Parathyroid adenoma (tissue), 2 donors: Measurements from ENCODE around the gene FAM83G.

Experiments used
- H2AFZ ChIP-seq: fragments of 300-600 bp; sonication (generic); one replicate; pipeline ENCODE4 v1.7.0; 2017; ENCODE audit warnings: antibody characterized with exemption, mild to moderate bottlenecking
- H3K27ac ChIP-seq: fragments of 300-600 bp; sonication (generic); one replicate; pipeline ENCODE4 v1.7.0; 2017
- H3K27me3 ChIP-seq: fragments of 300-600 bp; sonication (generic); one replicate; pipeline ENCODE4 v1.7.0; 2017; ENCODE audit warnings: low read length; ENCODE audit not compliant: control insufficient read depth, insufficient read depth
- H3K36me3 ChIP-seq: fragments of 300-600 bp; sonication (generic); one replicate; pipeline ENCODE4 v1.7.0; 2017; ENCODE audit warnings: low read length; ENCODE audit not compliant: control insufficient read depth, insufficient read depth
- H3K4me1 ChIP-seq: fragments of 300-600 bp; sonication (generic); one replicate; pipeline ENCODE4 v1.7.0; 2017; ENCODE audit warnings: control low read depth
- H3K4me2 ChIP-seq: fragments of 300-600 bp; sonication (generic); one replicate; pipeline ENCODE4 v1.7.0; 2017; ENCODE audit warnings: low read length
- H3K4me3 ChIP-seq: fragments of 300-600 bp; sonication (generic); one replicate; pipeline ENCODE4 v1.7.0; 2017; ENCODE audit warnings: low read depth, low read length
- H3K79me2 ChIP-seq: fragments of 300-600 bp; sonication (generic); one replicate; pipeline ENCODE4 v1.7.0; 2017; ENCODE audit warnings: control low read depth
- H3K9ac ChIP-seq: fragments of 300-600 bp; sonication (generic); one replicate; pipeline ENCODE4 v1.7.0; 2017; ENCODE audit warnings: mild to moderate bottlenecking
- H3K9me3 ChIP-seq: fragments of 300-600 bp; sonication (generic); one replicate; pipeline ENCODE4 v1.7.0; 2017; ENCODE audit warnings: low read length; ENCODE audit not compliant: control insufficient read depth
- TF ChIP-seq, protein P1 (sequence below): fragments of 300-600 bp; sonication (generic); IDR thresholded peaks from one replicate; pipeline ENCODE4 v1.7.0; 2017; ENCODE audit warnings: antibody characterized with exemption, mild to moderate bottlenecking
- donor health status: primary hyperparathyroidism.

Gene FAM83G

GRCh38 chr17:18978655-18979054, 25.9 kb downstream of the FAM83G start:
- Histone ChIP-seq H3K4me2 (no peak overlapping the region), H3K9me3 (no peaks in the 10 kb centered on the region), H3K27me3 (no peaks in the 10 kb centered on the region), H3K4me1 (no peaks in the 10 kb centered on the region), H3K4me3 (no peak overlapping the region), H2AFZ (no peak overlapping the region), H3K9ac (no peak overlapping the region), H3K36me3 (no peaks in the 10 kb centered on the region), H3K27ac (no peak overlapping the region), H3K79me2 (no peaks in the 10 kb centered on the region)
- TF ChIP-seq, protein P1, sequence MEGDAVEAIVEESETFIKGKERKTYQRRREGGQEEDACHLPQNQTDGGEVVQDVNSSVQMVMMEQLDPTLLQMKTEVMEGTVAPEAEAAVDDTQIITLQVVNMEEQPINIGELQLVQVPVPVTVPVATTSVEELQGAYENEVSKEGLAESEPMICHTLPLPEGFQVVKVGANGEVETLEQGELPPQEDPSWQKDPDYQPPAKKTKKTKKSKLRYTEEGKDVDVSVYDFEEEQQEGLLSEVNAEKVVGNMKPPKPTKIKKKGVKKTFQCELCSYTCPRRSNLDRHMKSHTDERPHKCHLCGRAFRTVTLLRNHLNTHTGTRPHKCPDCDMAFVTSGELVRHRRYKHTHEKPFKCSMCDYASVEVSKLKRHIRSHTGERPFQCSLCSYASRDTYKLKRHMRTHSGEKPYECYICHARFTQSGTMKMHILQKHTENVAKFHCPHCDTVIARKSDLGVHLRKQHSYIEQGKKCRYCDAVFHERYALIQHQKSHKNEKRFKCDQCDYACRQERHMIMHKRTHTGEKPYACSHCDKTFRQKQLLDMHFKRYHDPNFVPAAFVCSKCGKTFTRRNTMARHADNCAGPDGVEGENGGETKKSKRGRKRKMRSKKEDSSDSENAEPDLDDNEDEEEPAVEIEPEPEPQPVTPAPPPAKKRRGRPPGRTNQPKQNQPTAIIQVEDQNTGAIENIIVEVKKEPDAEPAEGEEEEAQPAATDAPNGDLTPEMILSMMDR: no peak

DNA sequence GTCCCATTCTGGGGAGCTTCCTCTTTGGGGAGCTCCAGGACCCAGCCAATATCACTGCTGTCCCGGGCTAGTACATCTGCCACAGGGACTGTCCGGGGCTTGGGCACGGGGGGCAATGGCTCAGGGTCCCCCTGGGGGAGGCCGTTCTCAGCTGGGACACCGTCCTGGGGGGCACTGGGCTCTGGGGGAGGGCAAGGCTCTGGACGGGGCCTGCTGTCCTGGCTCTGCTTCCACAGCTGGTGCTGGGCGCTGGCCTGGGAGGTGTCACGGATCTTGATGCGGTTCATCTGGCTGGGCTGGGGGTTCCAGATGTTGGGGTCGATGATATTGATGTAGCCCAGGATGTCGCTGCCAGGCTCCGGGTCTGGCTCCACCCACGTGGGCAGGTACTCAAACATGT, 26.5 kb downstream of the FAM83G start:
- Histone ChIP-seq H3K36me3 (no peaks in the 10 kb centered on the region), H3K4me3 (no peak overlapping the region)

DNA sequence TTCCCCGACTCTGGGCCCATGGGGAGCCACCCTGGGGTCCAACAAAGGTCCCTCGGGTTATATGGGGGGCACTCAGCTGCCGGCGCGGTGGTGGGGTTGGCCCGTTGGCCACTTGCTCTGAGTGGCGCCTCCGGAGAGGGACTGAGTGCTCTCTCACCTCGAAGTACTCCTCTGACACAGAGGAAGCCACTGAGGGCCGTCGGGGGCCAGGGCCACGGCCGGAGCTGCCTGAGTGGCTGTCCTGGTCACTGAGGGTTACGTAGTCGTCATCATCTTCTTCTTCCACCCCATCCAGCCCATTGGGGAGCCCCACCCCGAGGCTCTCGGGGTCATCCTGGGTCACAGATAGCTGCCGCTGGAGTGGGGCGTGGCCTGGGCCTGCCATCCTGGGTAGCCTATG, 26.9 kb downstream of the FAM83G start:
- Histone ChIP-seq H3K4me3 (no peak overlapping the region), H2AFZ (no peak overlapping the region), H3K9ac (no peak overlapping the region), H3K9me3 (no peaks in the 10 kb centered on the region), H3K27me3 (no peaks in the 10 kb centered on the region), H3K79me2 (no peaks in the 10 kb centered on the region), H3K4me1 (no peaks in the 10 kb centered on the region), H3K36me3 (no peaks in the 10 kb centered on the region), H3K4me2 (no peak overlapping the region), H3K27ac (no peak overlapping the region)
- TF ChIP-seq, protein P1: no peak

More for the DNA sequence above, 26.5 kb downstream of the FAM83G start:
- no peaks in the 10 kb centered on the region for H3K9me3 ChIP-seq
- H3K79me2 ChIP-seq: no peaks in the 10 kb centered on the region
- TF ChIP-seq, protein P1: no peak
- H3K9ac ChIP-seq: no peak overlapping the region
- H3K4me1 ChIP-seq: no peaks in the 10 kb centered on the region
- no peak overlapping the region for H3K4me2 ChIP-seq
- H3K27ac ChIP-seq: no peak overlapping the region
- H3K27me3 ChIP-seq: no peaks in the 10 kb centered on the region
- no peak overlapping the region for H2AFZ ChIP-seq

DNA sequence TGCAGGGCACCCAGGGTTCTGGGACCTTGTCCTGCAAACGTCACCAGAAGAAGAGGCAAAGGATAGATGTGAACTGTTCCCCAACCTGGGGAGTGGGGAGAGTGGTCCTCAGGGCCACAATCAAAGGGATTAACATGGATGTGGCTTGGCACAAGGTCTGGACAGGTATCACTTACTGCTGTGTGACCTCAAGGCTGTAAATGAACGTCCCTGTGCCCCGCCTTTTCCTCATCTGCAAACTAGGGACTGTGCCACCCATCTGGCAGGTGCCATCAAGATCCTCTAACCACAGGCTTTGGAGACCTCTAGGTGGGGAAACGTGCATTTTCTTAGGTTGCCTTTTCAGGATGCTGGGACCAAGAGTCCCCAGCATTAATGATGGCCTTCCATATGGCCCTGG, 27.5 kb downstream of the FAM83G start:
- no peaks in the 10 kb centered on the region for H3K79me2 ChIP-seq
- no peaks in the 10 kb centered on the region for H3K36me3 ChIP-seq
- H3K4me2 ChIP-seq: no peak overlapping the region
- no peak overlapping the region for H3K4me3 ChIP-seq
- no peak overlapping the region for H3K9ac ChIP-seq
- H3K9me3 ChIP-seq: no peaks in the 10 kb centered on the region
- no peak overlapping the region for H3K27ac ChIP-seq
- TF ChIP-seq, protein P1: no peak
- H2AFZ ChIP-seq: no peak overlapping the region
- no peaks in the 10 kb centered on the region for H3K4me1 ChIP-seq
- H3K27me3 ChIP-seq: no peaks in the 10 kb centered on the region

GRCh38 chr17:18976201-18976600, 28.4 kb downstream of the FAM83G start:
- Histone ChIP-seq H3K27me3 (no peaks in the 10 kb centered on the region), H3K9ac (no peak overlapping the region), H3K9me3 (no peaks in the 10 kb centered on the region), H3K79me2 (no peaks in the 10 kb centered on the region), H3K4me2 (no peak overlapping the region), H2AFZ (no peak overlapping the region), H3K4me1 (no peaks in the 10 kb centered on the region), H3K36me3 (no peaks in the 10 kb centered on the region), H3K27ac (no peak overlapping the region), H3K4me3 (no peak overlapping the region)
- TF ChIP-seq, protein P1: no peak
